Neural progenitor cell (in vitro differentiated cells): ENCODE results near the gene OR6B1. TPM values are rescaled to one million over a fixed set of nuclear protein-coding genes. Genes with fewer than 3 reads are reported as not detected.

Experiments used
- DNase-seq: peaks from one replicate; pipeline ENCODE4 v3.0.0-alpha.2; 2016; ENCODE audit warnings: low spot score
- H2AFZ ChIP-seq: fragments of 200-600 bp; sonication (generic); replicated peaks from 2 replicates; pipeline ENCODE4 v1.6.1; 2016; ENCODE audit warnings: antibody characterized with exemption
- H3F3A ChIP-seq: fragments of 200-600 bp; sonication (generic); 2 replicates; pipeline ENCODE4 v1.6.1; 2016; ENCODE audit warnings: antibody characterized with exemption, low read depth
- H3K27ac ChIP-seq: fragments of 200-600 bp; sonication (generic); 2 replicates; pipeline ENCODE4 v1.5.1; 2016; ENCODE audit warnings: mild to moderate bottlenecking
- H3K27me3 ChIP-seq: fragments of 200-600 bp; sonication (generic); 2 replicates; pipeline ENCODE4 v1.6.1; 2016; ENCODE audit warnings: mild to moderate bottlenecking, moderate library complexity
- H3K36me3 ChIP-seq: fragments of 200-600 bp; sonication (generic); 2 replicates; pipeline ENCODE4 v1.5.1; 2016
- H3K4me1 ChIP-seq: fragments of 200-600 bp; sonication (generic); 2 replicates; pipeline ENCODE4 v1.6.1; 2016; ENCODE audit warnings: mixed run types
- H3K4me2 ChIP-seq: fragments of 200-600 bp; sonication (generic); 2 replicates; pipeline ENCODE4 v1.6.1; 2016
- H3K4me3 ChIP-seq: fragments of 200-600 bp; sonication (generic); 2 replicates; pipeline ENCODE4 v1.5.1; 2016
- H3K79me2 ChIP-seq: fragments of 200-600 bp; sonication (generic); 2 replicates; pipeline ENCODE4 v1.6.1; 2016; ENCODE audit warnings: low read depth
- H3K9ac ChIP-seq: fragments of 200-600 bp; sonication (generic); 2 replicates; pipeline ENCODE4 v1.6.1; 2016
- H3K9me3 ChIP-seq: fragments of 200-600 bp; sonication (generic); 2 replicates; pipeline ENCODE4 v1.5.1; 2016; ENCODE audit warnings: low read depth
- H4K20me1 ChIP-seq: fragments of 200-600 bp; sonication (generic); 2 replicates; pipeline ENCODE4 v1.6.1; 2016; ENCODE audit warnings: low read depth
- H3K27ac Mint-ChIP-seq: 3 replicates; pipeline ENCODE4 v1.8.0; 2021; ENCODE audit warnings: mixed read lengths
- H3K27me3 Mint-ChIP-seq: 2 replicates; pipeline ENCODE4 v1.8.0; 2022; ENCODE audit warnings: low read depth, mild to moderate bottlenecking, inconsistent platforms, moderate library complexity, mixed read lengths; ENCODE audit not compliant: insufficient read depth
- H3K36me3 Mint-ChIP-seq: 3 replicates; pipeline ENCODE4 v1.8.0; 2021; ENCODE audit warnings: mixed read lengths
- H3K4me1 Mint-ChIP-seq: 3 replicates; pipeline ENCODE4 v1.8.0; 2021; ENCODE audit warnings: mixed read lengths
- H3K4me3 Mint-ChIP-seq: 3 replicates; pipeline ENCODE4 v1.8.0; 2021; ENCODE audit warnings: mild to moderate bottlenecking, moderate library complexity, mixed read lengths
- H3K9me3 Mint-ChIP-seq: 3 replicates; pipeline ENCODE4 v1.8.0; 2020; ENCODE audit warnings: mixed read lengths
- CTCF ChIP-seq: fragments of 200-600 bp; sonication (generic); IDR thresholded peaks from 2 replicates; pipeline ENCODE4 v1.5.1; 2017; ENCODE audit warnings: antibody characterized with exemption, mild to moderate bottlenecking
- EZH2 ChIP-seq: fragments of 200-600 bp; sonication (generic); IDR thresholded peaks from 2 replicates; pipeline ENCODE4 v1.6.1; 2017; ENCODE audit warnings: antibody characterized with exemption, mild to moderate bottlenecking, moderate library complexity
- EZH2phosphoT487 ChIP-seq: fragments of 200-600 bp; sonication (generic); IDR thresholded peaks from 2 replicates; pipeline ENCODE4 v1.6.1; 2017; ENCODE audit warnings: antibody characterized with exemption
- total RNA-seq: library from RNA; depleted of rRNA; stranded (reverse); fragments of >200 nt; gene quantifications from 2 replicates; pipeline ENCODE4 v1.2.3, GENCODE V29; 2015; ENCODE audit warnings: low replicate concordance

Gene OR6B1
- total RNA-seq, 1 donor from 2014 or later, result not detected

GRCh38 chr7:144026203-144026883, 26.2 kb downstream of the OR6B1 start:
- Histone ChIP-seq H3K4me2 (no peak overlapping the region), H4K20me1 (no peaks in the 10 kb centered on the region), H3K4me1 (peaks cover 6% of the 10 kb centered on the region), H3K9ac (no peak overlapping the region), H3K27ac (no peak overlapping the region), H3K4me3 (no peak overlapping the region), H3K79me2 (no peaks in the 10 kb centered on the region), H3F3A (no peaks in the 10 kb centered on the region), H3K27me3 (no peaks in the 10 kb centered on the region), H3K9me3 (no peaks in the 10 kb centered on the region), H3K36me3 (no peaks in the 10 kb centered on the region), H2AFZ (no peak overlapping the region)
- H3K4me1 Mint-ChIP-seq, result no peaks in the 10 kb centered on the region
- H3K36me3 Mint-ChIP-seq, result no peaks in the 10 kb centered on the region
- no peaks in the 10 kb centered on the region for H3K27me3 Mint-ChIP-seq
- DNase-seq, result no peak
- H3K27ac Mint-ChIP-seq, result no peak overlapping the region
- H3K9me3 Mint-ChIP-seq, result no peaks in the 10 kb centered on the region
- H3K4me3 Mint-ChIP-seq, result no peak overlapping the region
- no peak for TF ChIP-seq EZH2
- TF ChIP-seq CTCF, result no peak
- TF ChIP-seq EZH2phosphoT487, result no peak

- Histone ChIP-seq H4K20me1 (no peaks in the 10 kb centered on the region), H3K4me1 (peaks cover 4% of the 10 kb centered on the region), H3K4me3 (no peak overlapping the region), H3K27me3 (no peaks in the 10 kb centered on the region), H3K79me2 (no peaks in the 10 kb centered on the region), H3K9ac (no peak overlapping the region), H2AFZ (no peak overlapping the region), H3K4me2 (no peak overlapping the region), H3K36me3 (no peaks in the 10 kb centered on the region), H3K9me3 (no peaks in the 10 kb centered on the region), H3K27ac (no peak overlapping the region), H3F3A (no peaks in the 10 kb centered on the region)
- TF ChIP-seq CTCF, result peak; percentile 55
- no peak for TF ChIP-seq EZH2
- Mint-ChIP-seq H3K36me3 (no peaks in the 10 kb centered on the region), H3K27me3 (no peaks in the 10 kb centered on the region), H3K4me3 (no peak overlapping the region), H3K4me1 (no peaks in the 10 kb centered on the region), H3K9me3 (no peaks in the 10 kb centered on the region), H3K27ac (no peak overlapping the region)
- DNase-seq, result peak; percentile 6
Measured at GRCh38 chr7:144027070-144027469, 26.9 kb downstream of the OR6B1 start.

- Histone ChIP-seq H3K4me1 (no peaks in the 10 kb centered on the region), H4K20me1 (no peaks in the 10 kb centered on the region), H3K27ac (no peak overlapping the region), H3K4me3 (no peak overlapping the region), H2AFZ (no peak overlapping the region), H3K4me2 (no peak overlapping the region), H3K9ac (no peak overlapping the region), H3F3A (no peaks in the 10 kb centered on the region), H3K27me3 (no peaks in the 10 kb centered on the region), H3K79me2 (no peaks in the 10 kb centered on the region), H3K9me3 (no peaks in the 10 kb centered on the region), H3K36me3 (no peaks in the 10 kb centered on the region)
- DNase-seq, result no peak
- TF ChIP-seq CTCF, result no peak
- TF ChIP-seq EZH2, result no peak
- TF ChIP-seq EZH2phosphoT487, result no peak
- no peaks in the 10 kb centered on the region for H3K4me1 Mint-ChIP-seq
- no peaks in the 10 kb centered on the region for H3K9me3 Mint-ChIP-seq
- H3K36me3 Mint-ChIP-seq, result no peaks in the 10 kb centered on the region
- H3K4me3 Mint-ChIP-seq, result no peak overlapping the region
- no peak overlapping the region for H3K27ac Mint-ChIP-seq
- H3K27me3 Mint-ChIP-seq, result no peaks in the 10 kb centered on the region
Measured at GRCh38 chr7:144027974-144028373, 27.9 kb downstream of the OR6B1 start.
